Bronchial epithelial cell (primary cell): ENCODE measurements around the gene GARIN3. TPM values are rescaled to one million over a fixed set of nuclear protein-coding genes. Genes with fewer than 3 reads are reported as not detected.

Experiments
- DNase-seq: peaks from one replicate; pipeline ENCODE4 v3.0.0-alpha.2; 2010; ENCODE audit warnings: low read depth
- FAIRE-seq: peaks from 2 replicates; lab custom pipeline; 2011; peaks lifted over from hg19 to GRCh38; lab: Jason Lieb, UNC
- H3K27me3 ChIP-seq: 2 replicates; pipeline ENCODE4 v1.5.1; 2011; ENCODE audit warnings: low read length; ENCODE audit not compliant: control insufficient read depth, insufficient read depth
- H3K36me3 ChIP-seq: 2 replicates; pipeline ENCODE4 v1.5.1; 2011; ENCODE audit warnings: low read length; ENCODE audit not compliant: control insufficient read depth, insufficient read depth
- H3K4me3 ChIP-seq: 2 replicates; pipeline ENCODE4 v1.5.1; 2011; ENCODE audit warnings: mild to moderate bottlenecking, low read depth, low read length, control low read depth
- CTCF ChIP-seq: IDR thresholded peaks from 2 replicates; pipeline ENCODE4 v1.5.1; 2011; ENCODE audit warnings: mild to moderate bottlenecking, moderate library complexity, low read length, control low read depth, inconsistent platforms; ENCODE audit not compliant: insufficient read depth, severe bottlenecking
- total RNA-seq: library from RNA; depleted of rRNA; stranded (reverse); fragments of >200 nt; gene quantifications from 2 replicates; pipeline ENCODE4 v1.2.1, GENCODE V29; 2014

The GARIN3 gene
- total RNA-seq, 1 donor from 2014 or later: not detected

- TF ChIP-seq CTCF: no peak
- no peak for FAIRE-seq
- H3K4me3 ChIP-seq: no peak within 1 kb of the TSS
These were observed 14.6 kb upstream of the GARIN3 start, which contains the start of gene ITK for GRCh38 chr5:157180374-157181264. ITK (plus strand) TSS chr5:157180840; CDS start chr5:157180978, 138 bp downstream.

GRCh38 chr5:157178966-157179365 lies 12.9 kb upstream of the GARIN3 start:
- DNase-seq (no peak), FAIRE-seq (no peak)
- H3K36me3 ChIP-seq: no peaks in the 10 kb centered on the region
- TF ChIP-seq CTCF: no peak
- H3K27me3 ChIP-seq: no peaks in the 10 kb centered on the region
- H3K4me3 ChIP-seq: no peak overlapping the region

More at GRCh38 chr5:157180374-157181264, 14.6 kb upstream of the GARIN3 start, which contains the start of gene ITK:
- no peaks in the 10 kb centered on the region for H3K36me3 ChIP-seq
- no peaks in the 10 kb centered on the region for H3K27me3 ChIP-seq
- no peak for DNase-seq

DNA sequence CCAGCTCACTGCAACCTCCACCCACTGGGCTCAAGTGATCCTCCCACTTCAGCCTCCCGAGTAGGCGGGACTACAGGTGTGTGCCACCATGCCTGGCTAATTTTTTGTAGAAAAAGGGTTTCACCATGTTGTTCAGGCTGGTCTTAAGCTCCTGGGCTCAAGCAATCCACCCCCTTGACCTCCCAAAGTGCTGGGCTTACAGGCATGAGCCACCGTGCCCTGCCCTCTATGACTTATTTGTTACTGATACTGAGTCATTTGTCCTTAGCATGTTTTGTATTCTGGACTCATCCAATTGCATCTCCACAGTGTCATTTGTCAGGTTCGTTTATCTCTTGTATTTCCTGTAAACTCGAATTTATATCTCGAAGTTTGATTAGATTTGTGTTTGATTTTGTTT lies 11.9 kb upstream of the GARIN3 start:
- DNase-seq: no peak
- H3K27me3 ChIP-seq: no peaks in the 10 kb centered on the region
- H3K36me3 ChIP-seq: no peaks in the 10 kb centered on the region
- no peak for FAIRE-seq
- H3K4me3 ChIP-seq: no peak overlapping the region
- no peak for TF ChIP-seq CTCF

DNA sequence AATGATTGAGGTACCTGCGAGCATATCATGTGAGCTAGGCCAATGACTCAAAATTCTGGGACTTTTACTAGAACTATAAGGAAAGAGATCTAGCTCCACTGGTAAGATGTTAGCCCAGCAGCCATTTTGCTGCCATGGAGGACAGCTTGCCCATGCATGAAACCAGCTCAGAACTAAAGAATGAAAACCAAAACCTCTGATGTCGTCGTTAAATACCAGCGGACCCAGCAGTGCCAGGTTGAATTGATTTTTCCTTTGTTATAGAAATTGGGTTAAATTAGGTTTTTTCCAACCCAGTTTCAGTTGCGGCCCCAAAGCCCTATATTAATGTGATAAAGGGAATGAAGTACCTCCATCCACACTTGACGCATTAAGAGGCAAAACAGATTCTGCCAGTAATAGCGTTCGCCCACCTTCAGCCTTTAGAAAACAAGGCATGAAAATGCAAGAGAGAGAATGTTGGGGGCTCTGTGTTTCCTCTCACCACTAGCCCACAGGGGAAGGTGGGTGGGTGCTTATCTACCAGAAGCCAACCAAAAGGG lies 9.1 kb upstream of the GARIN3 start:
- H3K36me3 ChIP-seq: no peaks in the 10 kb centered on the region
- TF ChIP-seq CTCF: no peak
- H3K27me3 ChIP-seq: no peaks in the 10 kb centered on the region
- H3K4me3 ChIP-seq: no peak overlapping the region
- FAIRE-seq (no peak), DNase-seq (no peak)

DNA sequence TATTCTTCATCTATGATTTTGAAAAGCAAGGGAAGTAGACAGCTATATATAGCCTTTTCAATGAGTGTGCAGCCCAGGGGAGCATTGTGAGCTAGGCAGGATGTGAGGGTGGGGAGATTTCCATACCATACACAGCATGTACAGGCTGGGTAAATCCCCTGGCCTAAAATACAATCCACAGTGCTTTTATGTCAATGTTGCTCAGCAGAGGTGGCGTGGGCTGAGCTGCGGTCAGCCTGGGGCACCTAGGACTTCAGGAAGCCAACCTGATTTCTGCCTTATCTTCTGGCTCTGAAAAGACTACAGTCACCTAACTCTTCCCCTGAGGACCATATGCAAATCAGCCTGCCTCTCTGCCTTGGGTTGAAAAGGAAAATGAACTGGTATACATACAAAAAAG lies 6.3 kb upstream of the GARIN3 start:
- H3K27me3 ChIP-seq: no peaks in the 10 kb centered on the region
- no peaks in the 10 kb centered on the region for H3K36me3 ChIP-seq
- no peak for DNase-seq
- FAIRE-seq: no peak
- H3K4me3 ChIP-seq: no peak overlapping the region
- no peak for TF ChIP-seq CTCF
